Measurements from ENCODE around the gene SALL2.

SALL2 gene

GRCh38 chr14:21526672-21527317 is 649 bp upstream of the SALL2 start:
- DNase-seq: no peak

GRCh38 chr14:21525571-21525961 is 580 bp downstream of the SALL2 start:
- DNase-seq: no peak

GRCh38 chr14:21524575-21525490 is 1.3 kb downstream of the SALL2 start:
- DNase-seq: no peak

- DNase-seq: no peak
These were observed 2.9 kb downstream of the SALL2 start for GRCh38 chr14:21523203-21523602.

GRCh38 chr14:21521501-21521900 is 4.6 kb downstream of the SALL2 start:
- DNase-seq: no peak

DNA sequence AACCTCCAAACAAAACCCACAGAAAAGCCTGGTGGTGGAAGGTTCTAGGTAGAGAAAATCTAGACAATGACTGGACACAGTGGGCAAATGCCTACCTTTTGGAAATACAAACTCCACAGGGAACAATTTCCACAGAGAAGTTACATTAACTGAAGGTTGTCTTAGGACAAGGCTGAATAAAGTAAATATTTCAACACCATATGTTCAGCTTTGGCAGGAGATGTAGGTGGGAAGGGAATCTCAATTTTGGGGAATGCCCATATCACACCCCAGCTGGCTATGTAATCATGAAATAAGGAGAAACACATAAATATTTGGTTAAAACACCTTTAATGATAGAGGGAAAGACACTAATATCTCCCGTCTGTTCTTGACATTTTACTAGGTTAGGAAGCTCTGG is 5.4 kb downstream of the SALL2 start:
- DNase-seq: no peak

GRCh38 chr14:21518725-21519124 is 7.4 kb downstream of the SALL2 start:
- no peak for DNase-seq

DNA sequence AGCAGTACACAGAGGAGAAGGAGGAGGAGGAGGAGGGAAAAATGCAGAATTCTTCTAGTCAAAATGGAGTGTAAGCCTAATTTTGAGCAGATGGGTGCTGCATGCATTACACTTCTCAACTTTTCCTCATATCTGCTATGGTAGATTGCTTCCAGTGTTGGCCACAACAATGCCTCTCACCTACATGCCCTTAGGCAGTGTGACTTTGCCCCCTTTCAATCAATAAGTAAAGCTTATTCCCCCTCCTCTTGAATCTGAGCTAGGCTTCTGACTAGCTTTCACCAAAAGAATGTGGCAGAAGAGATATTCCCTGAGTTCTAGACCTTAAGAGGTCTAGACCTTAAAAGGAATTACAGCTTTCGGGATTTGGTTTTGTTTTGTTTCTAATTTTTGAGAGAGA is 11.8 kb downstream of the SALL2 start:
- no peak for DNase-seq

DNA sequence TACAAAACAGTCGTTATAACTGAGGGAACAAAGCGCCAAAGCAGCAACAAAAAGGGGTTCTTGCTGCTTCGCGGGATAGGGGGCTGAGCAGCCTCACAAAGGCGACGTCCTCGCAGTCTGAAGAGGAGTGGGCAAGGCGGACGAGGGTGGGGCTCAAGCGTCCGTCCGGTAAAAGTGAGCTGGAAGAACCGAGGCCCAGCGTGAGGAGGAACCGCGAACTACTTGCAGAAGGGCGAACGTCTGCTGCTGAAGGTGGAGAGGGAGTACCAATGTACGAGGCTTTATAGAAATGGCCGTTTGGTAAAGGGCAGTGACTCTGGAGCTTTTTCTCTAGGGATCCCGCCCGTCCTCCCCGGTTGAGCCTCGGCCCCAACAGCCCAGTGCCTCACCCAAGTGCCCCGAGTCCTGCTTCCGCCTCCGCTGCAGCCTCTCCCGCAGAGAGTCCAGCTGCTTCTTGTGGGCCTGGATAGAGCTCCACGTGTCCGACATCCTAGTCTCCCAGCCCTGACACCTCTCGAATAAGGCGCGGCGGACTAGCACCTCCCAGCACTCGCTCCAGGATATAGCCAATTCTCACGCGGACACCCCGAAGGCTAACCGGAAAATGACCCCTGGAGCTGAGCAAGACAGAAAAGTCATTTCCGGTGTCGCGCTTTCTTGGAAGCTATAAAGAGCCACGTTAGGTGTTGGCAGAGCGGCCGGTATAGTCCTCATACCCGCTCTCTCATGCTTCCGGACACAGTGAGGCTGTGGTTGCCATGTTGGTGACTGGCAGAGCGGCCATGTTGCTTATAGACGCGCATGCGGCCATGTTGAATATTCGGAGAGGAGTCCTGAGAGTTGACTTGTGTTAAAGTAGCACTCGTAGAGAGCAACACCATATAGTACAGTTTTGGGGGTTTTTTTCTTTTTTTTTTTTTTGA is 15.2 kb downstream of the SALL2 start, which contains the start of gene METTL3:
Gene METTL3 (minus strand): TSS at position 606 of the 923 bp plus-strand sequence. CDS start 117 bp downstream, at position 489.
- peak; percentile 89 for DNase-seq

- no peak for DNase-seq
These were observed 16.6 kb downstream of the SALL2 start for GRCh38 chr14:21509432-21510143.

- no peak for DNase-seq
These were observed 19.6 kb downstream of the SALL2 start for GRCh38 chr14:21506557-21506956.

DNA sequence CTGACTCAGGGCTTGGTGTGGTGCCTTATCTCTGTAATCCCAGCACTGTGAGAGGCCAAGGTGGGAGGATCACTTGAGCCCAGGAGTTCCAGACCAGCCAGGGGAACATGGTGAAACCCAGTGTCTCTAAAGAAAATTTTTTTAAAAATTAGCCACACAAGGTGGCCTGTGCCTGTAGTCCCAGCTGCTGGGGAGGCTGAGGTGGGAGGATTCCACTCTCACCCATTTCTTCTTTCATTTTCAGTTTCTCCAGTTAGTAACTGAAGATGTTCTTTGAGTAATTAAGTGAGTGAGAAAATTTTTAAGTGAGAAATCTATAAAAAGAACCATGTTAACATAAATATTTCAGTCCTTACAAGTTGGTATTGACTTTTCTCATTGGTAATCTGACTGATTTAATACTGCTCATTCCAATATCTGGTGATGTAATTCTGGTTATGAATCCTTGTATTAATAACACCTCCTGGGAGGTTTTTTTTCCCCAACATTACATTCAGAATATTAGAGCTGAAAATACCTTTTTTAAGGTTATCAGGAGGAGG is 21.1 kb downstream of the SALL2 start:
- DNase-seq: no peak

GRCh38 chr14:21503376-21503775 is 22.8 kb downstream of the SALL2 start:
- no peak for DNase-seq

GRCh38 chr14:21501568-21501967 is 24.6 kb downstream of the SALL2 start:
- no peak for DNase-seq

DNA sequence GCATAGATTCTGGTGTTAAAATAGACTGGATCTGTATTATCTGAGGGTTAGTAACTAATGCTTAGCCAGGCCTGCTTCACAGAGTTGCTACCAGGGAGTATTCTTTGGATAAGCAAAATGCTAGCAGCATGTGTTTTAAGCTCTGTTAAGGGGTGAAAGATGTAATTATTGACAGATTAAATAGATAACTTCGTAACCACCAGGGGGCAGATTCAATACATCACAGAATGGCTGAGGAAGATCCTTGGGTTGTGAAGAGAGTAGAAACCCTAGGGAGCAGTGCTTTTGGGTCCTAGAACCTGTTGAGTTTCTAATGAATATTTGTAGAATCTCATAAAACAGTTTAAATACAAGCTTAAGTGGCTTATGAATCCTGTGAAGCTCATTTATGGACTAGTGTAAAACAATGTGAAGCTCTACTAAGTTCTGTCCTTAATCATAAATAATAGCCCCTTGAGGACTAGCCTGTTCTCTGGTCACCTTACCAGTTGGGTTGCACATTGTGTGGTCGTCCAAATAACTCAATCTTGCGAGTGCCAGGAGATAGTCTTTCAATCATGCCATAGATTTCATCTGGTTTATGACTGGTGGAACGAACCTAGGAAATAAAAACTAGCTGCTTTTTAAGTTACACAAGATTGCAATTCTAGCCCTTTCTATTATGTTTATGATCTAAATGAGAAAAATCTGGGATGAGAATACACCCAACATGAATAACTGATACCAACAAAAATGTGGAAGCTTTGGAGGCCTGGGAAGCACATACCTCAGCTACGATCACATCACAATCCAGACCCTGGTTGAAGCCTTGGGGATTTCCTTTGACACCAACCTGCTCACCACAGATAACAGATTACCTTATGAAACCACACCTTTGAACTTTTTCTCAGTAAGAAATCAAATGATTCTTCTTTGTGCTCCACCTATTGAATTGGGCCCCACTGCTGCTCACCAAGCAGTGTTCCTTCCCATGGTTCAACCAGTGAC is 27.3 kb downstream of the SALL2 start:
- DNase-seq: no peak

GRCh38 chr14:21496453-21496852 is 29.7 kb downstream of the SALL2 start:
- DNase-seq: no peak

DNA sequence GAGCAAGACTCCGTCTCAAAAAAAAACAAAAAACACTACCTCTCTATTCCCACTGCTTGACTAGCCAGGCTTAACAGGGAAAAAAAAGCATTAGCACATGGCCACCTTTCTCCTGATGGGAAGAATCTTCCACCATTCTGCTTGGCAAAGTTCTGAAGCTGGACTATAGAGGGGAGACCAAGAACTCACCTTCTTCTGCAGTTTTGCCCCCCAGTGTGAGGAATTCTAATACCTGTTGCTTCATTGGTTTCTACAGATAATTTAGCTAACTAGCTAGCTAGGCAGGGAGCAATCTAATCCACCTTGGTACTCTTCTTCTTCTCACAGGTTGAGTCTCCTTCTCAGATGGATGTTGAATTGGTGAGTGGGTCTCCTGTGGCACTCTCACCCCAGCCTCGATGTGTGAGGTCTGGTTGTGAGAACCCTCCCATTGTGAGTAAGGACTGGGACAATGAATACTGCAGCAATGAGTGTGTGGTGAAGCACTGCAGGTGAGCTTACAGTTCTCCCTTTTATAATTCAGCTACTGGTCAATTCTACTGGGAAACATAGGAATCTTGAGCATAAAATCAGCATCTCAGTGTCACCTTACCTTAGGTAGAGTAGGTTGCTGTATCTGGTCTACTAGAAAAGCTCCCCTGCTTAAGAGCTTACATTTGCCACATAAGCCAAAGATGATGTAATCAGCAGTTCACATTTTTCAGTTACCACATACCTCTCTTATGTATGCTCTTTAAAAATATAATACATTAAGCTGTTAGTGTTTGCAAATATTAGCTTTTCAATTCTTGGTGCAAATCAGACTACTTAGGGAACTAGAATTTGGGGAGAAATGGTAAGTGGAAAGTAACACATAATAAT is 31.0 kb downstream of the SALL2 start:
- no peak for DNase-seq

- DNase-seq: no peak
These were observed 39.5 kb downstream of the SALL2 start for GRCh38 chr14:21486640-21487087.

DNA sequence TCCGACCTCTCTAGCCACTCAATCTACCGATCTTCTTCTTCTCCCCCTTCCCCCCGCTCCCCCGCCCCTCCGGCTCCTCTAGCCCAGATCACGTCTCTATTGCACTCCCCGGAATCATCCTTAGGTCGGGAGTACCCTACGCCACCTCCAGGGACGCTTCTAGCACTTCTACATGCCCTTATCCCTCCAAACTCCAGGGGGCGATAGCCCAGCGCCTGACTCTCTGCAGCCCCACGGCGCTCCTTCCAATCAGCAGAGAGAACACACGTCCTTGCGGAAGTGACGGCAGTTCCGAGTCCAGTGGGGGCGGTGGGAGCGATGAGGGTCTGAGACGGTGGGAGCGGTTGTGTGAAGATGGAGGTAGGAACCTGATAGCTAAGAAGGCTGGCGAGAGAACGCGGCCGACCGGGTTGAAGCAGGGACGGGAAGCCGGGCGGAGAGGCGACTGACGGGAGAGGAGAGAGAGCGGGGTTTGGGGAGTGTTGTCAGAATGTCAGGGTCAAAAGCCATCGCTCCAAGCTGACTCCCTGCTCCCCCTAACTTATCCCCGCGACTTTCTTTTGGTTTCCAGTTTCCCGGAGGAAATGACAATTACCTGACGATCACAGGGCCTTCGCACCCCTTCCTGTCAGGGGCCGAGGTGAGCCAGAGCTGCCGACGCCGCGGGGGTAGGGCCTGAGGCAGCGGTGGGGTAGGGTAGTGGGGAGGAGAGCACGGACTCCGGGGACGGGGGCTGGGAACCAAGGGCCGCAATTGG is 49.0 kb downstream of the SALL2 start, which contains the start of the genes RAB2B and TOX4:
Gene RAB2B (minus strand): TSS at position 35 of the 757 bp plus-strand sequence. CDS start 87 bp downstream, outside the sequence.
Gene TOX4 (plus strand): TSS at position 271 of the 757 bp plus-strand sequence. CDS start 84 bp downstream, at position 355.
- peak; percentile 90 for DNase-seq

All from NCI-H1048 (cell line).